ENCODE results near the gene HIRA.

DNA sequence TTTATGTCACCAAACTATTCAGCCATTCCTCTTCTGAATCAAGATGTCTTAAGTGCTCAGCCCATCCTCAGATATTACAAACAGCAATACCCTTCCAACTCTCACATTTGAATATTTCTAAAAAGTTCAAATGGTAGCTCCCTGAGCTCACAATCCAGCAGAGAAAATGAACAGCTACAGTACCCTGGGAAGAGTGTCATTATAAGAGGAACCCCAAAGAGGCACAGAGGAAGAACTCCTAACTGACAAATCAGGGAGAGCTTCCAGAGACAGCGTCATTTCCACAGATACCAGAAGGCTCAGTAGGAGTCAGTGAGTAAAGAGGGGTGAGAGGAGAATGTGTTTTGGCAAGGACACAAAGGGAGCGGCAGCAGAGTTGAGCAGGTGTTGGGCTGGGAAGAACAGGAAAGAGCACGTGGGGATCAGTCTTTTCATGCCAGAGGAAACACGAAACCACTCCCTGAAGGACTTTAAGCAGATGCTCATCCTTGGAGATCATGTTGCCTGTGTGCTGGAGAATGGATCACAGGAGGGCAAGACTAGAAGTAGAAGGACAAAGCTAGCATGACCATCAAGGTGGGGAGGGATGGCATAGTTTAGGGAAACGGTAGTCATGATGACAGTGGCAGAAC, 144.3 kb downstream of the HIRA start:
- TF ChIP-seq, protein P1, sequence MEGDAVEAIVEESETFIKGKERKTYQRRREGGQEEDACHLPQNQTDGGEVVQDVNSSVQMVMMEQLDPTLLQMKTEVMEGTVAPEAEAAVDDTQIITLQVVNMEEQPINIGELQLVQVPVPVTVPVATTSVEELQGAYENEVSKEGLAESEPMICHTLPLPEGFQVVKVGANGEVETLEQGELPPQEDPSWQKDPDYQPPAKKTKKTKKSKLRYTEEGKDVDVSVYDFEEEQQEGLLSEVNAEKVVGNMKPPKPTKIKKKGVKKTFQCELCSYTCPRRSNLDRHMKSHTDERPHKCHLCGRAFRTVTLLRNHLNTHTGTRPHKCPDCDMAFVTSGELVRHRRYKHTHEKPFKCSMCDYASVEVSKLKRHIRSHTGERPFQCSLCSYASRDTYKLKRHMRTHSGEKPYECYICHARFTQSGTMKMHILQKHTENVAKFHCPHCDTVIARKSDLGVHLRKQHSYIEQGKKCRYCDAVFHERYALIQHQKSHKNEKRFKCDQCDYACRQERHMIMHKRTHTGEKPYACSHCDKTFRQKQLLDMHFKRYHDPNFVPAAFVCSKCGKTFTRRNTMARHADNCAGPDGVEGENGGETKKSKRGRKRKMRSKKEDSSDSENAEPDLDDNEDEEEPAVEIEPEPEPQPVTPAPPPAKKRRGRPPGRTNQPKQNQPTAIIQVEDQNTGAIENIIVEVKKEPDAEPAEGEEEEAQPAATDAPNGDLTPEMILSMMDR (IDR thresholded peaks at IDR 0.05; ENCODE audit: low read depth, low read length, poor library complexity, severe bottlenecking): no peak
- TF ChIP-seq EZH2phosphoT487 (IDR thresholded peaks at IDR 0.05; ENCODE audit: borderline replicate concordance, low read length): no peak

Measured in DOHH2 (cell line).